OCI-LY7 (cell line): ENCODE results near the gene ASIP. TPM values are rescaled to one million over a fixed set of nuclear protein-coding genes. Genes with fewer than 3 reads are reported as not detected.

Experiments used
- BruUV-seq: library from RNA; stranded (reverse); fragments of 400-500 nt; replicated peaks from 2 replicates; lab custom pipeline; 2021; lab: Mats Ljungman, UMichigan
- CTCF ChIA-PET: fragments of 300-600 bp; sonication (Branson Sonifier 250); formaldehyde crosslinking; loops from one replicate; lab custom pipeline; 2022; ENCODE audit warnings: antibody characterized with exemption; ENCODE audit not compliant: unreplicated experiment; lab: Charles Lee
- POLR2A ChIA-PET: fragments of 300-600 bp; sonication (Branson Sonifier 250); formaldehyde crosslinking; loops from one replicate; lab custom pipeline; 2022; ENCODE audit warnings: antibody characterized with exemption; lab: Charles Lee
- DNase-seq: peaks from one replicate; pipeline ENCODE4 v3.0.0-alpha.2; 2015; ENCODE audit warnings: low spot score
- H2AFZ ChIP-seq: fragments of 200-600 bp; sonication (generic), shearing (Covaris generic); 2 replicates; pipeline ENCODE4 v1.6.1; 2014; ENCODE audit warnings: mild to moderate bottlenecking, antibody characterized with exemption, low read length, moderate library complexity
- H3K27ac ChIP-seq: fragments of 200-600 bp; sonication (generic); 2 replicates; pipeline ENCODE4 v1.5.1; 2014; ENCODE audit warnings: mixed run types, low read depth, mild to moderate bottlenecking, moderate library complexity, low read length, inconsistent platforms; ENCODE audit not compliant: poor library complexity, severe bottlenecking
- H3K36me3 ChIP-seq: fragments of 200-600 bp; sonication (generic); 2 replicates; pipeline ENCODE4 v1.6.1; 2014; ENCODE audit warnings: mild to moderate bottlenecking, antibody characterized with exemption, low read length, moderate library complexity, mixed read lengths; ENCODE audit not compliant: insufficient read depth
- H3K4me1 ChIP-seq: fragments of 200-600 bp; sonication (generic); 2 replicates; pipeline ENCODE4 v1.5.1; 2014; ENCODE audit warnings: mild to moderate bottlenecking, low read length; ENCODE audit not compliant: insufficient read depth, poor library complexity, severe bottlenecking
- H3K4me2 ChIP-seq: fragments of 200-600 bp; sonication (generic); 2 replicates; pipeline ENCODE4 v1.6.1; 2014; ENCODE audit warnings: mild to moderate bottlenecking, low read length
- H3K4me3 ChIP-seq: fragments of 200-600 bp; sonication (generic); 2 replicates; pipeline ENCODE4 v1.5.1; 2014; ENCODE audit warnings: mild to moderate bottlenecking, low read depth, low read length; ENCODE audit not compliant: poor library complexity, severe bottlenecking
- H3K79me2 ChIP-seq: fragments of 200-600 bp; sonication (generic); 2 replicates; pipeline ENCODE4 v1.6.1; 2016; ENCODE audit warnings: low read depth, mild to moderate bottlenecking, low read length, moderate library complexity, mixed read lengths; ENCODE audit not compliant: insufficient read depth
- H3K9me2 ChIP-seq: fragments of 200-600 bp; sonication (generic); 2 replicates; pipeline ENCODE4 v1.6.1; 2016; ENCODE audit warnings: mild to moderate bottlenecking, low read length, mixed read lengths; ENCODE audit not compliant: insufficient read depth
- H3K9me3 ChIP-seq: fragments of 200-600 bp; sonication (generic); 2 replicates; pipeline ENCODE4 v1.6.1; 2014; ENCODE audit warnings: mild to moderate bottlenecking, mixed run types, low read length, mixed read lengths
- H4K20me1 ChIP-seq: fragments of 200-600 bp; sonication (generic); 2 replicates; pipeline ENCODE4 v1.6.1; 2014; ENCODE audit warnings: mild to moderate bottlenecking, antibody characterized with exemption, low read length, moderate library complexity, mixed read lengths; ENCODE audit not compliant: insufficient read depth
- EZH2phosphoT487 ChIP-seq: fragments of 200-600 bp; sonication (generic); IDR thresholded peaks from 2 replicates; pipeline ENCODE4 v1.6.1; 2018; ENCODE audit warnings: low read depth, borderline replicate concordance, mild to moderate bottlenecking, mixed run types, antibody characterized with exemption, low read length, moderate library complexity, mixed read lengths
- intact Hi-C: fragments of 100-400 bp; cut with micrococcal nuclease; formaldehyde crosslinking; loops from one replicate; pipeline ENCODE4 v1.10.0; 2022; ENCODE audit not compliant: unreplicated experiment
- total RNA-seq, 2 experiments: library from RNA; depleted of rRNA in 1 of 2; stranded (reverse); fragments of >200 nt in 1 of 2; shearing (Covaris generic) in 1 of 2; gene quantifications; 2 replicates each; pipeline ENCODE4 v1.2.3, GENCODE V29; 2014 to 2022
- TF ChIP-seq, protein P1 (sequence below): fragments of 200-600 bp; sonication (generic); conservative IDR thresholded peaks from 2 replicates; pipeline ENCODE4 v1.5.1; 2014; ENCODE audit warnings: mild to moderate bottlenecking, antibody characterized with exemption, low read length, moderate library complexity, mixed read lengths

The ASIP gene
- total RNA-seq, 2 experiments from 2014 or later: 0.32 to 0.82 TPM

DNA sequence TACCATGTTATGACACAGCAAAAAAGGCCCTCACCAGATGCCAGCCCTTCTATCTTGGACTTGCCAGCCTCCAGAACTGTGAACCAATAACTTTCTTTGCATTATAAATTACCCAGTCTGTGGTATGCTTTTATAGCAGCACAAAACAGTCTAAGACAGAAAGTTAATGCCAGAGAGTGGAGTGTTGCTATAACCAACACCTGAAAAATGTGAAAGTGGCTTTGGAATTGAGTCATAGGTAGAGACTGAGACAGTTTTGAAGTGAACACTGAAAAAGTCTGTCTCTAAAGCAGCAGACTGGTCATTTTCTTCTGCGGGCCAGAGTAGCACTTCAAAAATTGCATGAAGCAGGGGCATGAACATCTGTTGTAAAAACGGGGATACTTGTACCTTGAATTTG, 28.0 kb upstream of the ASIP start:
- TF ChIP-seq, protein P1, sequence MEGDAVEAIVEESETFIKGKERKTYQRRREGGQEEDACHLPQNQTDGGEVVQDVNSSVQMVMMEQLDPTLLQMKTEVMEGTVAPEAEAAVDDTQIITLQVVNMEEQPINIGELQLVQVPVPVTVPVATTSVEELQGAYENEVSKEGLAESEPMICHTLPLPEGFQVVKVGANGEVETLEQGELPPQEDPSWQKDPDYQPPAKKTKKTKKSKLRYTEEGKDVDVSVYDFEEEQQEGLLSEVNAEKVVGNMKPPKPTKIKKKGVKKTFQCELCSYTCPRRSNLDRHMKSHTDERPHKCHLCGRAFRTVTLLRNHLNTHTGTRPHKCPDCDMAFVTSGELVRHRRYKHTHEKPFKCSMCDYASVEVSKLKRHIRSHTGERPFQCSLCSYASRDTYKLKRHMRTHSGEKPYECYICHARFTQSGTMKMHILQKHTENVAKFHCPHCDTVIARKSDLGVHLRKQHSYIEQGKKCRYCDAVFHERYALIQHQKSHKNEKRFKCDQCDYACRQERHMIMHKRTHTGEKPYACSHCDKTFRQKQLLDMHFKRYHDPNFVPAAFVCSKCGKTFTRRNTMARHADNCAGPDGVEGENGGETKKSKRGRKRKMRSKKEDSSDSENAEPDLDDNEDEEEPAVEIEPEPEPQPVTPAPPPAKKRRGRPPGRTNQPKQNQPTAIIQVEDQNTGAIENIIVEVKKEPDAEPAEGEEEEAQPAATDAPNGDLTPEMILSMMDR: no peak
- no peak for TF ChIP-seq EZH2phosphoT487
- Histone ChIP-seq H2AFZ (no peak overlapping the region), H3K79me2 (no peaks in the 10 kb centered on the region), H3K9me3 (peaks cover 41% of the 10 kb centered on the region; the same call in 1 of the 2 replicates), H3K27ac (no peak overlapping the region), H3K4me2 (no peak overlapping the region), H3K9me2 (no peaks in the 10 kb centered on the region), H4K20me1 (no peaks in the 10 kb centered on the region), H3K36me3 (peaks cover 3% of the 10 kb centered on the region; the same call in 1 of the 2 replicates), H3K4me3 (no peak overlapping the region), H3K4me1 (peaks cover 24% of the 10 kb centered on the region)
- intact Hi-C loops: no loop called here
- BruUV-seq: no TSS peak
- DNase-seq: no peak
- CTCF ChIA-PET: no interaction called here
- POLR2A ChIA-PET: no interaction called here

DNA sequence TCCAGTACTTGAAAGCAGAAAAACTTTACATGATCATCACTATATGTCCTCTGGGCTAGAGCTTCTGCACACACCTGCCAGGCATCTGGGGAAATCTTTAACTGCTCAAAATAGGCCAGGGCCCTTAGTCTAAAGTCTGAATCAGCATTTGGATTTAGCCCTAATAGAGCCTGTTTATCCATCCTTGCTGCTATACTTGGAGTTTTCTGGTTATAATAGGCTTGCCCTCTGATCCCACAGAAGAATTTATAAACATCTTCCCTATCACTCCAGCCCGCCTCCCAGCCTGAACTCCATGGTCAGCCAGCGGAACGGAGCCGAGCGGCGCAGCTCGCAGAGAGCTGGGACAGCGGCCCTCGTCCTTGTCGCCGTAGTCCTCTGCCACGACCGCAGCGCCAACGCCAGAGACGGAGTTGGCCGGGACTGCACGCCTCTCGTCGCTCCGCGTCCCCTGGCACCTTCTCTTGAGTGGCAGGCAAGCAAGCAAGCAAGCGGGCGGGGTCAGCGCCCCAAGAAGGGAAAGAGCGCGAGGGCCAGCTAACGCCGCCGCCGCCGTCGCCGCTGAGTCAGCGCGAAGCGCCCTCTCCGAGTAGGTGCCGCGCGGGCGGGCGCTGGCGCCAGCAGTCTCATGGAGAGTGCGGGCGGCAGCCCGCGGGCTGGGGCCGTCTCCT, 25.4 kb upstream of the ASIP start:
- no peak overlapping the region for H3K4me3 ChIP-seq
- H3K4me1 ChIP-seq: peaks cover 4% of the 10 kb centered on the region
- BruUV-seq: no TSS peak
- H3K27ac ChIP-seq: no peak overlapping the region
- peaks cover 22% of the 10 kb centered on the region; the same call in 1 of the 2 replicates for H3K9me3 ChIP-seq
- no peak overlapping the region for H3K4me2 ChIP-seq
- no peaks in the 10 kb centered on the region; the same call in 1 of the 2 replicates for H3K36me3 ChIP-seq
- POLR2A ChIA-PET: no interaction called here
- CTCF ChIA-PET: no interaction called here
- no peak for DNase-seq
- intact Hi-C loops: no loop called here
- no peaks in the 10 kb centered on the region for H3K79me2 ChIP-seq
- H4K20me1 ChIP-seq: no peaks in the 10 kb centered on the region
- H2AFZ ChIP-seq: no peak overlapping the region
- no peaks in the 10 kb centered on the region for H3K9me2 ChIP-seq
- TF ChIP-seq, protein P1: no peak
- TF ChIP-seq EZH2phosphoT487: no peak

DNA sequence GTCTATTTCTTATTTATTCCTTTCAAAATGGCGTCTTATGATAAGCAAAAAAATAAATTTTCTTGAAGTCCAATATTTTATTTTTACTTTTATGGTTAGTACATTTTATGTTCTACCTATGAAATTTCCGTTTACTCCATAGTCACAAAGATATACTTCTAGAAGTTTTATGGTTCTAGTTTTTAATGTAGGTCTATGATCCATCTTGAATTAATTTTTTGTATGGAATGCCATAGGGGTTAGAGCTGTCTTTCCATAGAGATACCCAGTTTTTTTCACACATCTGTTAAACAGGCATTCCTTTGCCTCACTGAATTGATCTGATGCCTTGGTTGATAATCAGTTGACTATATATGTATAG, 24.9 kb upstream of the ASIP start:
- no TSS peak for BruUV-seq
- Histone ChIP-seq H3K27ac (no peak overlapping the region), H3K36me3 (no peaks in the 10 kb centered on the region; the same call in 1 of the 2 replicates), H3K79me2 (no peaks in the 10 kb centered on the region), H3K4me1 (no peaks in the 10 kb centered on the region), H3K4me3 (no peak overlapping the region), H2AFZ (no peak overlapping the region), H3K4me2 (no peak overlapping the region), H3K9me3 (peaks cover 17% of the 10 kb centered on the region; the same call in 1 of the 2 replicates), H4K20me1 (no peaks in the 10 kb centered on the region), H3K9me2 (no peaks in the 10 kb centered on the region)
- intact Hi-C loops: no loop called here
- POLR2A ChIA-PET: no interaction called here
- no peak for DNase-seq
- CTCF ChIA-PET: no interaction called here
- TF ChIP-seq, protein P1: no peak
- TF ChIP-seq EZH2phosphoT487: no peak
